Measurements from ENCODE around the gene BUB3.

- TF ChIP-seq CTCF (conservative IDR thresholded peaks at IDR 0.05; ENCODE audit: low read length) = no peak
- TF ChIP-seq EZH2phosphoT487 (IDR thresholded peaks at IDR 0.05; ENCODE audit: borderline replicate concordance) = no peak
These were observed 10.1 kb downstream of the BUB3 start for GRCh38 chr10:123164319-123164718.
